HL-60 (cell line): Measurements from ENCODE around the gene KANSL1.

ENCODE experiments used
- DNase-seq, 2 experiments: peaks; one replicate each; pipeline ENCODE4 v3.0.0-alpha.2; 2010 to 2020; ENCODE audit warnings: low read depth in 1 of 2, low spot score in 1 of 2
- H3K27ac ChIP-seq: fragments of 250-450 bp; sonication (Bioruptor Pico); replicated peaks from 2 replicates; pipeline ENCODE4 v1.5.1; 2020; ENCODE audit warnings: mild to moderate bottlenecking, moderate library complexity
- H3K27me3 ChIP-seq: fragments of 250-450 bp; sonication (Bioruptor Pico); 2 replicates; pipeline ENCODE4 v1.5.1; 2021; ENCODE audit warnings: mild to moderate bottlenecking, moderate library complexity; ENCODE audit not compliant: insufficient read depth, poor library complexity, severe bottlenecking
- H3K4me3 ChIP-seq: replicated peaks from 2 replicates; pipeline ENCODE4 v1.5.1; 2011; ENCODE audit warnings: mild to moderate bottlenecking, control low read depth, low read length; ENCODE audit not compliant: insufficient read depth
- GABPA ChIP-seq: IDR thresholded peaks from 2 replicates; pipeline ENCODE4 v1.6.1; 2012; ENCODE audit warnings: low read depth
- POLR2AphosphoS5 ChIP-seq: IDR thresholded peaks from 2 replicates; pipeline ENCODE4 v1.6.1; 2012; ENCODE audit warnings: low read depth
- SPI1 ChIP-seq: IDR thresholded peaks from 2 replicates; pipeline ENCODE4 v1.6.1; 2012; ENCODE audit warnings: low read depth, mild to moderate bottlenecking, borderline replicate concordance
- TF ChIP-seq, protein P1 (sequence below): IDR thresholded peaks from 2 replicates; pipeline ENCODE4 v1.6.1; 2012; ENCODE audit warnings: low read depth; ENCODE audit not compliant: insufficient replicate concordance
- TF ChIP-seq, protein P2 (sequence below): IDR thresholded peaks from one replicate; pipeline ENCODE4 v1.5.1; 2011; ENCODE audit warnings: low read length, control low read depth, inconsistent platforms; ENCODE audit not compliant: insufficient read depth

The KANSL1 gene

DNA sequence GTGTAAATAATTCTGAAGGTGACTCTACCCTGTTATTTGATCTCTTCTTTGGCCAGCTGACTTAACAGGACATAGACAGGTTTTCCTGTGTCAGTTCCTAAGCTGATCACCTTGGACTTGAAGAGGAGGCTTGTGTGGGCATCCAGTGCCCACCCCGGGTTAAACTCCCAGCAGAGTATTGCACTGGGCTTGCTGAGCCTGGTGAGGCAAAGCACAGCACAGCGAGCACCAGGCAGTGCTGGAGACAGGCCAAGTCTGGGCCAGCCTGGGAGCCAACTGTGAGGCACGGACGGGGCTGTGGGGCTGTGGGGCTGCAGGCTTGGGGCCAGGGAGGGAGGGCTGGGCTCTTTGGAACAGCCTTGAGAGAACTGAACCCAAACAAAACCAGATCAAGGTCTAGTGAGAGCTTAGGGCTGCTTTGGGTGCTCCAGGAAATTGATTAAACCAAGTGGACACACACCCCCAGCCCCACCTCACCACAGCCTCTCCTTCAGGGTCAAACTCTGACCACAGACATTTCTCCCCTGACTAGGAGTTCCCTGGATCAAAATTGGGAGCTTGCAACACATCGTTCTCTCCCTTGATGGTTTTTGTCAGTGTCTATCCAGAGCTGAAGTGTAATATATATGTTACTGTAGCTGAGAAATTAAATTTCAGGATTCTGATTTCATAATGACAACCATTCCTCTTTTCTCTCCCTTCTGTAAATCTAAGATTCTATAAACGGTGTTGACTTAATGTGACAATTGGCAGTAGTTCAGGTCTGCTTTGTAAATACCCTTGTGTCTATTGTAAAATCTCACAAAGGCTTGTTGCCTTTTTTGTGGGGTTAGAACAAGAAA, 189.1 kb downstream of the KANSL1 start:
- H3K27ac ChIP-seq: no peak overlapping the region
- no peak overlapping the region for H3K4me3 ChIP-seq
- H3K27me3 ChIP-seq: no peaks in the 10 kb centered on the region
- DNase-seq: no peak
- TF ChIP-seq POLR2AphosphoS5: no peak
- TF ChIP-seq, protein P1, sequence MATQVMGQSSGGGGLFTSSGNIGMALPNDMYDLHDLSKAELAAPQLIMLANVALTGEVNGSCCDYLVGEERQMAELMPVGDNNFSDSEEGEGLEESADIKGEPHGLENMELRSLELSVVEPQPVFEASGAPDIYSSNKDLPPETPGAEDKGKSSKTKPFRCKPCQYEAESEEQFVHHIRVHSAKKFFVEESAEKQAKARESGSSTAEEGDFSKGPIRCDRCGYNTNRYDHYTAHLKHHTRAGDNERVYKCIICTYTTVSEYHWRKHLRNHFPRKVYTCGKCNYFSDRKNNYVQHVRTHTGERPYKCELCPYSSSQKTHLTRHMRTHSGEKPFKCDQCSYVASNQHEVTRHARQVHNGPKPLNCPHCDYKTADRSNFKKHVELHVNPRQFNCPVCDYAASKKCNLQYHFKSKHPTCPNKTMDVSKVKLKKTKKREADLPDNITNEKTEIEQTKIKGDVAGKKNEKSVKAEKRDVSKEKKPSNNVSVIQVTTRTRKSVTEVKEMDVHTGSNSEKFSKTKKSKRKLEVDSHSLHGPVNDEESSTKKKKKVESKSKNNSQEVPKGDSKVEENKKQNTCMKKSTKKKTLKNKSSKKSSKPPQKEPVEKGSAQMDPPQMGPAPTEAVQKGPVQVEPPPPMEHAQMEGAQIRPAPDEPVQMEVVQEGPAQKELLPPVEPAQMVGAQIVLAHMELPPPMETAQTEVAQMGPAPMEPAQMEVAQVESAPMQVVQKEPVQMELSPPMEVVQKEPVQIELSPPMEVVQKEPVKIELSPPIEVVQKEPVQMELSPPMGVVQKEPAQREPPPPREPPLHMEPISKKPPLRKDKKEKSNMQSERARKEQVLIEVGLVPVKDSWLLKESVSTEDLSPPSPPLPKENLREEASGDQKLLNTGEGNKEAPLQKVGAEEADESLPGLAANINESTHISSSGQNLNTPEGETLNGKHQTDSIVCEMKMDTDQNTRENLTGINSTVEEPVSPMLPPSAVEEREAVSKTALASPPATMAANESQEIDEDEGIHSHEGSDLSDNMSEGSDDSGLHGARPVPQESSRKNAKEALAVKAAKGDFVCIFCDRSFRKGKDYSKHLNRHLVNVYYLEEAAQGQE: no peak
- no peak for TF ChIP-seq SPI1
- TF ChIP-seq, protein P2, sequence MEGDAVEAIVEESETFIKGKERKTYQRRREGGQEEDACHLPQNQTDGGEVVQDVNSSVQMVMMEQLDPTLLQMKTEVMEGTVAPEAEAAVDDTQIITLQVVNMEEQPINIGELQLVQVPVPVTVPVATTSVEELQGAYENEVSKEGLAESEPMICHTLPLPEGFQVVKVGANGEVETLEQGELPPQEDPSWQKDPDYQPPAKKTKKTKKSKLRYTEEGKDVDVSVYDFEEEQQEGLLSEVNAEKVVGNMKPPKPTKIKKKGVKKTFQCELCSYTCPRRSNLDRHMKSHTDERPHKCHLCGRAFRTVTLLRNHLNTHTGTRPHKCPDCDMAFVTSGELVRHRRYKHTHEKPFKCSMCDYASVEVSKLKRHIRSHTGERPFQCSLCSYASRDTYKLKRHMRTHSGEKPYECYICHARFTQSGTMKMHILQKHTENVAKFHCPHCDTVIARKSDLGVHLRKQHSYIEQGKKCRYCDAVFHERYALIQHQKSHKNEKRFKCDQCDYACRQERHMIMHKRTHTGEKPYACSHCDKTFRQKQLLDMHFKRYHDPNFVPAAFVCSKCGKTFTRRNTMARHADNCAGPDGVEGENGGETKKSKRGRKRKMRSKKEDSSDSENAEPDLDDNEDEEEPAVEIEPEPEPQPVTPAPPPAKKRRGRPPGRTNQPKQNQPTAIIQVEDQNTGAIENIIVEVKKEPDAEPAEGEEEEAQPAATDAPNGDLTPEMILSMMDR: no peak
- no peak for TF ChIP-seq GABPA

DNA sequence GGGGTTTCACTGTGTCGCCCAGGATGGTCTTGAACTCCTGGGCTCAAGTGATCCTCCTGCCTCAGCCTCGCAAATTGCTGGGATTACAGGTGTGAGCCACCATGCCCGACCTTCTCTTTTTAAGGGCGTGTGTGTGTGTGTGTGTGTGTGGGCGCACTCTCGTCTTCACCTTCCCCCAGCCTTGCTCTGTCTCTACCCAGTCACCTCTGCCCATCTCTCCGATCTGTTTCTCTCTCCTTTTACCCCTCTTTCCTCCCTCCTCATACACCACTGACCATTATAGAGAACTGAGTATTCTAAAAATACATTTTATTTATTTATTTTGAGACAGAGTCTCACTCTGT, 190.3 kb downstream of the KANSL1 start:
- H3K4me3 ChIP-seq: no peak overlapping the region
- no peak overlapping the region for H3K27ac ChIP-seq
- DNase-seq: no peak
- TF ChIP-seq SPI1 (no peak), GABPA (no peak), POLR2AphosphoS5 (no peak)
- TF ChIP-seq, protein P1: no peak
- TF ChIP-seq, protein P2: no peak
- H3K27me3 ChIP-seq: no peaks in the 10 kb centered on the region

DNA sequence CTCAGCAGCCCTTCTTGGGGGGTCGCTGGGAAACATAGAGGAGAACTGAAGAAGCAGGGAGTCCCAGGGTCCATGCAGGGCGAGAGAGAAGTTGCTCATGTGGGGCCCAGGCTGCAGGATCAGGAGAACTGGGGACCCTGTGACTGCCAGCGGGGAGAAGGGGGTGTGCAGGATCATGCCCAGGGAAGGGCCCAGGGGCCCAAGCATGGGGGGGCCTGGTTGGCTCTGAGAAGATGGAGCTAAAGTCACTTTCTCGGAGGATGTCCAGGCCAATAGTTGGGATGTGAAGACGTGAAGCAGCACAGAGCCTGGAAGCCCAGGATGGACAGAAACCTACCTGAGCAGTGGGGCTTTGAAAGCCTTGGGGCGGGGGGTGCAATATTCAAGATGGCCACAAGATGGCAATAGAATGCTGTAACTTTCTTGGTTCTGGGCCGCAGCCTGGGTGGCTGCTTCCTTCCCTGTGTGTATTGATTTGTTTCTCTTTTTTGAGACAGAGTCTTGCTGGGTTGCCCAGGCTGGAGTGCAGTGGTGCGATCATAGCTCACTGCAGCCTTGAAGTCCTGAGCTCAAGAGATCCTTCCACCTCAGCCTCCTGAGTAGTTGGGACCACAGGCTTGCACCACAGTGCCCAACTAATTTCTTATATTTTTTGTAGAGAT, 190.8 kb downstream of the KANSL1 start:
- Histone ChIP-seq H3K27ac (no peak overlapping the region), H3K4me3 (no peak overlapping the region), H3K27me3 (no peaks in the 10 kb centered on the region)
- peak; percentile 16 to 60 for DNase-seq
- TF ChIP-seq, protein P2: peak; percentile 91
- no peak for TF ChIP-seq POLR2AphosphoS5
- TF ChIP-seq, protein P1: no peak
